ENCODE data around the gene ARHGAP19. TPM values are rescaled to one million over a fixed set of nuclear protein-coding genes. Genes with fewer than 3 reads are reported as not detected.

ARHGAP19 gene
- polyA plus RNA-seq, 1 of the 3 experiments (the other 2 are of a cell fraction) = 3.8 TPM

- H3K9ac ChIP-seq = no peak overlapping the region
- H2AFZ ChIP-seq (ENCODE audit: low read depth) = no peak overlapping the region
- ChIA-PET CTCF (interaction anchor here (1.0 to 3.3 kb wide), 4 partner anchors 12 to 855 kb away, joined by 3 to 11 read pairs (median 5); no protein-coding TSS in a partner anchor), POLR2A (no interaction called here)
- no peaks in the 10 kb centered on the region for H3K9me2 ChIP-seq
- no peak overlapping the region for H3K4me2 ChIP-seq
- TF ChIP-seq NFIC (IDR thresholded peaks at IDR 0.05; ENCODE audit: borderline replicate concordance) = no peak
- no peak overlapping the region for H3K4me3 ChIP-seq (ENCODE audit: low read depth in 2 of 2, low read length in 1 of 2)
- H3K9me3 ChIP-seq = no peaks in the 10 kb centered on the region
- H3K79me2 ChIP-seq (ENCODE audit: insufficient read depth) = no peaks in the 10 kb centered on the region
- 100% methylated on average over 1 of the region's 1 CpG for WGBS (ENCODE audit: low lambda C conversion rate)
- DNase-seq = no peak
- peaks cover 0 to 2% of the 10 kb centered on the region in 2 experiments; a peak in 1 of 4 replicates for H3K4me1 ChIP-seq (ENCODE audit: control insufficient read depth in 1 of 2, insufficient read depth in 2 of 2, low read depth in 1 of 2, low read length in 1 of 2)
- H3K27me3 ChIP-seq (ENCODE audit: insufficient read depth) = no peaks in the 10 kb centered on the region
- no peaks in the 10 kb centered on the region for H3F3A ChIP-seq (replicated peaks; ENCODE audit: insufficient read depth)
- no peak overlapping the region for H3K27ac ChIP-seq (ENCODE audit: low read depth in 2 of 2, low read length in 1 of 2)
- H4K20me1 ChIP-seq (ENCODE audit: insufficient read depth) = no peaks in the 10 kb centered on the region
- peaks cover 10 to 19% of the 10 kb centered on the region in 2 experiments for H3K36me3 ChIP-seq (replicated peaks in 1 of 2; ENCODE audit: control insufficient read depth in 1 of 2, insufficient read depth in 2 of 2, low read length in 1 of 2)
These were observed 63.0 kb downstream of the ARHGAP19 start for GRCh38 chr10:97229322-97230015.

GRCh38 chr10:97228775-97229157 lies 63.7 kb downstream of the ARHGAP19 start:
- H3K9me3 ChIP-seq = no peaks in the 10 kb centered on the region
- ChIA-PET POLR2A (no interaction called here), CTCF (interaction anchor here (0.6 to 3.3 kb wide), 5 partner anchors 11 to 191 kb away, joined by 3 to 17 read pairs (median 3); no protein-coding TSS in a partner anchor)
- H3K4me1 ChIP-seq (ENCODE audit: control insufficient read depth in 1 of 2, insufficient read depth in 2 of 2, low read depth in 1 of 2, low read length in 1 of 2) = peaks cover 0 to 4% of the 10 kb centered on the region in 2 experiments; a peak in 1 of 4 replicates
- no peak overlapping the region for H3K4me2 ChIP-seq
- DNase-seq = no peak
- no peaks in the 10 kb centered on the region for H3K27me3 ChIP-seq (ENCODE audit: insufficient read depth)
- H3K4me3 ChIP-seq (ENCODE audit: low read depth in 2 of 2, low read length in 1 of 2) = no peak overlapping the region
- no peak overlapping the region for H2AFZ ChIP-seq (ENCODE audit: low read depth)
- TF ChIP-seq RAD21 (IDR thresholded peaks at IDR 0.05; ENCODE audit: low read length) (no peak), USF1 (IDR thresholded peaks at IDR 0.05; ENCODE audit: borderline replicate concordance, low read depth) (no peak), REST (IDR thresholded peaks at IDR 0.05; ENCODE audit: low read depth, low read length) (no peak), TEAD4 (IDR thresholded peaks at IDR 0.05; ENCODE audit: borderline replicate concordance, insufficient read depth) (no peak), MAX (IDR thresholded peaks at IDR 0.05; ENCODE audit: low read depth) (no peak), RXRA (IDR thresholded peaks at IDR 0.05; ENCODE audit: borderline replicate concordance, low read depth) (no peak), RFX5 (IDR thresholded peaks at IDR 0.05; ENCODE audit: low read length) (no peak)
- no peak overlapping the region for H3K9ac ChIP-seq
- H3K79me2 ChIP-seq (ENCODE audit: insufficient read depth) = no peaks in the 10 kb centered on the region
- H3K36me3 ChIP-seq (replicated peaks in 1 of 2; ENCODE audit: control insufficient read depth in 1 of 2, insufficient read depth in 2 of 2, low read length in 1 of 2) = peaks cover 10 to 19% of the 10 kb centered on the region in 2 experiments
- no peak overlapping the region for H3K27ac ChIP-seq (ENCODE audit: low read depth in 2 of 2, low read length in 1 of 2)
- no peaks in the 10 kb centered on the region for H3K9me2 ChIP-seq
- WGBS (ENCODE audit: low lambda C conversion rate) = 100% methylated on average over 1 of the region's 1 CpG
- no peaks in the 10 kb centered on the region for H3F3A ChIP-seq (replicated peaks; ENCODE audit: insufficient read depth)
- no peaks in the 10 kb centered on the region for H4K20me1 ChIP-seq (ENCODE audit: insufficient read depth)
